ENCODE results near the gene SF3A2.

SF3A2 gene

GRCh38 chr19:2253106-2254063 is 16.8 kb downstream of the SF3A2 start:
- peak; percentile 18 for DNase-seq (ENCODE audit: low spot score)

GRCh38 chr19:2254064-2254872 is 17.6 kb downstream of the SF3A2 start:
- peak; percentile 13 for DNase-seq (ENCODE audit: low spot score)

- DNase-seq (ENCODE audit: low spot score) = no peak
Observed at GRCh38 chr19:2255112-2255845, 18.7 kb downstream of the SF3A2 start.

GRCh38 chr19:2255982-2256685 is 19.5 kb downstream of the SF3A2 start, which contains the start of gene JSRP1:
Gene JSRP1, minus strand, starts transcription at chr19:2256417. Its CDS starts 1,103 bp downstream, at chr19:2255314.
- no peak for DNase-seq (ENCODE audit: low spot score)

DNA sequence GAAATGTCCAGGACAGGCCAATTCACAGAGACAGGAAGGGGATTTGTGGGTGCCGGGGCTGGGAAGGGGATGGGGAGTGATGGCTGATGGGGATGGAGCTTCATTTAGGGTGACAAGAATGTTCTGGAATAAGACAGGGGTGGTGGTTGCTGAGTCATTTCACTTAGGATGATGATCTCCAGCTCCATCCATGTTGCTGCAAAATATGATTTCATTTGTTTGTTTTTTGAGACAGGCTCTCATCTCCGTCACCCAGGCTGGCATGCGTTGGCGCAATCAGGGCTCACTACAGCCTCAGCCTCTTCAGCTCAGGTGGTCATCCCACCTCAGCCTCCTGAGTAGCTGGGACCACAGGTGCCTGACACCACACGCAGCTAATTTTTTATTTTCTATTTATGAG is 22.7 kb downstream of the SF3A2 start:
- no peak for DNase-seq (ENCODE audit: low spot score)

- no peak for DNase-seq (ENCODE audit: low spot score)
Observed at GRCh38 chr19:2260341-2260805, 23.7 kb downstream of the SF3A2 start.

DNA sequence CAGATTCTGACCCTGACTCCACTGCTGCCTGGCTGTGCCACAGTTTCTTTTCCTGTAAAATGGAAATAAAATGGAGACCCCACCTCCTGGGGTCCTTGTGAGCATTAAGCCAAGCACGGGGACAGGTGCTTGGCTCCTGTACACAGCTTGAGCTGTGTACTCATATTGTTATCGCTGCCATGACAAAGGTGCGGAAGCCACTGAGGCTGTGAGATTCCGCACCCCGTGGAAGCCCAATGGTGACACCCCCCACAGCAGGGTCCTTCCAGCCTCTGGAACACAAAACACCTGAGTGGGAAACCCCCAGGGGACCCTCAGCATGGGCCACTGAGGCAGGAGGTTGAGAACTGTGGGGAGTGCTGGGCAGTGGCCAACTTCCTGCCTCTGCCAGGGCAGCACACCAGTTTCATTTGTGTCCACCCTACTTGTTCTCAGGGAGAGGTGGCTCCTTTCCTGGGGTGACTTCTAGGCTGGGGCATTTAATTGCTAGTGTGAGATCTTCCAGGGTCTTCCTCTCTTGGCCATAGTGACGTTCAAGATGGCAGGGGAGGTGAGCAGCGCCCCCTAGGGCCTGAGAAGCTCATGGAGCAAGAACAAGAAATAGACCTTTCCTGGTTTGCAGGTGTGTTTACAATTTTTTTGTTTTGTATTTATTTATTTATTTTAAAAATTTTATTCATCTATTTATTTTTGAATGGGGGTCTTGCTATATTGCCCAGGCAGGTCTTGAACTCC is 25.0 kb downstream of the SF3A2 start:
- DNase-seq (ENCODE audit: low spot score) = peak; percentile 76

GRCh38 chr19:2266183-2266993 is 29.8 kb downstream of the SF3A2 start:
- peak; percentile 93 for DNase-seq (ENCODE audit: low spot score)

DNA sequence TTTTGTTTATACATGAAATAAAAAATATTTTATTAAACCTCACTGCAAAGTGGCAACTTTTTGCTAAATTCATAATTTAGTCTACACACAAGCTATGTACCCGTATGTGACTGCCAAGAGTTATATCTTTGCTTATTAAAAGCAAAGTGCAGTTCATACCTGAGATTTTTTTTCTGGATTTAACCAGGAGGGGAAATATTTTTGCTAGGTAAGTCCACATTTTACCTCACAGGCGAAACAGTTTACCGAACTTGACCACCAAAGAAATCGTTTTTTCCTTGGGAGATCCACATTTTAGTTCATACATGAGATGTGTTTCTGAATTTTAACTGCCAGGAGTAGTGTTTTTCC is 31.8 kb downstream of the SF3A2 start:
- DNase-seq (ENCODE audit: low spot score) = no peak

DNA sequence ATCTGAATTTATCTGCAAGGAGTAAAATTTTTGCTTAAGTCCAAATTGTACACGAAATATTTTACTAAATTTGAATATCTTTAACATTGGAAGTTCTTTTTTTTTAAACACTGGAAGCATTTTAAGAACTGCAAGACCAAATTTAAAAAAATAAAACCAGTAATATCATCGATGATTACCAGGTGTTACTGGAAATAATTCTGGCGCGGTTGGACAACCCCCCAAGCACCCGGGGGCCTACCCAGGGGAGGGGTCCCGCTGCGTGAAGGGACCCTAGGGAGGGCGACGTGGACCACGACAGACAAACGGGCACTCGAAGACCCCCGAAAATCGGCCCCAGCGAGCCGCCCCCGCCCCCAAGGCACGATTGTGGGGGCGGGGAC is 32.2 kb downstream of the SF3A2 start:
- DNase-seq (ENCODE audit: low spot score) = no peak

DNA sequence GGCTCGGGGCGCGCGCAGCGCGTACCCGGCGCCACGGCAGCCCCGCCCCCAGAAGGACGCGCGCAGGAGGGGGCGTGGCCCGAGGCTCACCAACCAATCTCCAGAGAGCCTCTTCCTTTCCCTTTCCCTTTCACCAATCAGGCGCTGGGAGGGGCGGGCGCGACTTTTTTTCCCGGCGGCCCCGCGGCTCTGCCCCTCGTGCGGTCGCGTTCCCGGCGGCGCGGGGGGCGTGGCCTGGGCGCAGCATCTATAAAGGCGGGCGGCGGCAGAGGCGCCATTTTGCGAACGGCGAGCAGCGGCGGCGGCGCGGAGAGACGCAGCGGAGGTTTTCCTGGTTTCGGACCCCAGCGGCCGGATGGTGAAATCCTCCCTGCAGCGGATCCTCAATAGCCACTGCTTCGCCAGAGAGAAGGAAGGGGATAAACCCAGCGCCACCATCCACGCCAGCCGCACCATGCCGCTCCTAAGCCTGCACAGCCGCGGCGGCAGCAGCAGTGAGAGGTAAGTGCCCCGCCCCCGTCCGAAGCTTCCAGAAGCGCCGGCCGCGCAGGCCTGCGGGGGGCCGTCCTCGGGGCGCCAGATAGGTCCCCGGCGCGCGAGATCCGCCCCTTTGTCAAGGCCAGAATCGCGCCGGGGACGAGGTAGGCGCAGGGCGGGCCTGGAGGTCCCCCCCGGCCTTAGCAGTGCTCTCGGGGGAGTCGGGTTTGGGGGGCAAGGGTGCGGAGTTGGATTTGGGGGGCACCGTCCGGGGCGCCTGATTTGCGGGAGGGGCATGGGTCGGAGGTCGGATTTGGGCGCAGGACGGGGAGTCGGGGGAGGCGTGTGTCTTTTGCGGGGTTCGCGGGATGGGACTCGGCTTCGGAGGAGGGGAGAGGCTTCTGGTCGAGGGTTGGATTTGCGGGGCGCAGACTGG is 32.9 kb downstream of the SF3A2 start:
- DNase-seq (ENCODE audit: low spot score) = peak; percentile 98

- peak; percentile 71 for DNase-seq (ENCODE audit: low spot score)
Observed at GRCh38 chr19:2270157-2270422, 33.5 kb downstream of the SF3A2 start.

DNA sequence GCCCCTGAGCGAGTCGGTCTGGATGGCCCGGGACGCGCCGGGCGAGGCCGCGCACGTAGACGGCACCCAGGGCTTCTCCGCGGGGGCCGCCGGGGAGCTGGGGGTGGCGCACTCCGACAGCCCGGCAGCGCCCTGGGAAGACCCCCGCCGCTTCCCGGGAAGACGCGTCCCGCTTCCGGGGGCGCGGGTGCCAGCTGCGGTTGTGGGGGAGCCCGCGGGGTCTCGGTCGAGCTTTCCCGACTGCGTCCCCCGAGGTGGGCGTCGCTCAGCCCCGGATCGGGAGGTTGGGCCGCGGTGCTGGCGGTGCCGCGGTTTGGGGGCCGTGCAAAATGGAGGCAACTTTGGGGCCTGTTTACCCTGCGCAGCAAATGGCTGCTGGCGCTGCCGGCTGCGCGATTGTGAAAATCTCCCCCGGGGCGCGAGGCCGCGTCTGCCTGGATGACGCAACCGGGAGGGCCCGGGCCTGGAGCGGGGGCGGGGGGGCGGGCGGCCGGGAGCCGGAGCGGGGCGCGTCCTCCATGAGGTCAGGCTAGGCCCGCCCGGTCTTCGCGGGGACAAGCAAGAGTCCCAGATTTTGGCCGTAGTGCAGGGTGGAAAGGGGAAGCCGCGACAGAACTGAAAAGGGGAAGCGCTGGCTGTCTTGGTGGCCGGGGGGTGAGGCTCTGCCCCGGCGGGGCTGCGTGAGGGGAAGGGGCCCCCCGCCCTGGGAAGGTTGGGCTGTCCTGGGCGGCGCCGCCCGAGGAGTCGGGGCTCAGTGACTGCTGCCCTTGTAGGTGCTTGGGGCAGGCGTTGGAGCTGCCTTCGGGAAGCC is 34.0 kb downstream of the SF3A2 start:
- DNase-seq (ENCODE audit: low spot score) = peak; percentile 80

DNA sequence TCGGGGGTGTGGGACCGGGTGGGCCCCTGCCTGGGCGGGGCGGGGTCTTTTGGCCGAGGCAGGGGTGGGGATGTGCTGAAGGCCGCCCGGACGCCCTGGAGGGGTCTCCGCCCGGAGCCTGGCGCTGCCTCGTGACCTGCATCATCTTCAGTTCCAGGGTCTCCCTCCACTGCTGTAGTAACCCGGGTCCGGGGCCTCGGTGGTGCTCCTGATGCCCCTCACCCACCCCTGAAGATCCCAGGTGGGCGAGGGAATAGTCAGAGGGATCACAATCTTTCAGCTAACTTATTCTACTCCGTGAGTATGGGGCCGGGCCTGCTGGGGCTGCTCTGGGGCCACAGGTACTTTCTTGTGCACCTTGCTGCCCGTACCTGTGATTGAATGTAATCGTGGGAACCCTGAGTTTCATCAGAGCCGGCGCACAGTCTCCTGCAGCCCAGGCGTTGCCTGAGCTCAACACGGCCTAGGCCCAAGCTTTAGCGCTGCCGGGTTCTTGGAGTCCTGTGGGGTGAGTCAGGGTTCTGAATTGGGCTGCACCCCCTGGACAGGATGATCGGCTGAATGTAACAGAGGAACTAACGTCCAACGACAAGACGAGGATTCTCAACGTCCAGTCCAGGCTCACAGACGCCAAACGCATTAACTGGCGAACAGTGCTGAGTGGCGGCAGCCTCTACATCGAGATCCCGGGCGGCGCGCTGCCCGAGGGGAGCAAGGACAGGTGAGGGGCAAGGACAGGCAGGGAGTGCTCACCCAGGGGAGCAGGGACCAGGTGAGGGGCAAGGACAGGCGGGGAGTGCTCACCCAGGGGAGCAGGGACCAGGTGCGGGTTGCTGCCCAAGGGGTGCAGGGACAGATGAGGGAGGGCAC is 34.8 kb downstream of the SF3A2 start:
- DNase-seq (ENCODE audit: low spot score) = peak; percentile 60

- DNase-seq (ENCODE audit: low spot score) = peak; percentile 76
Observed at GRCh38 chr19:2273356-2274184, 36.9 kb downstream of the SF3A2 start.

DNA sequence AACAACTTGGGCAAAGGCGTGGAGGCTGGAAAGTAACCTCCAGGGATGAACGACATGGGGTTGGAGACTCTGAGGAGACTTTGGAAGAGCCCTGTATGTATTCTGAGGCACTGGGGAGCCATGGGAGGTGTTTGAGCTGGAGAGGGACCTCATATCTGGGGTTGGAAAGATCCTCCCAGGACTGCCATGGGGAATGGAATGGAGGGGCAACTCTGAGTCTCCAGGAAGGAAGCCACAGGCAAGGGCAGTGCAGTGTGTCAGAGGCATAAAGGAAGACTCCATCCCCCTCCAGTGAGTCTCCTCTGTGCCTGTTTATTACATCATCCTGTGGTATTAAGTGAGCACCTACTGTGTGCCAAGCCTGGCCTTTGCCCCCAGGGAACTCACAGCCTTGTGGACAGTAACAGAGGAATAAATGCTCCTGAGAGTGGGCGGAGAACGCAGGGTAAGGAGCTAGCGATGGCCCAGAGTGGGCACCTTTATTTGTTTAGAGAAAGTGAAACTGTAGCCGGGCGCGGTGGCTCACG is 37.6 kb downstream of the SF3A2 start:
- no peak for DNase-seq (ENCODE audit: low spot score)

All from hematopoietic multipotent progenitor cell treated with erythropoietin and hydrocortisone succinate and interleukin-3 and kit ligand, for 17 days (in vitro differentiated cells).